ENCODE measurements around the gene ARF1.

Gene ARF1

GRCh38 chr1:228063251-228064191 is 19.0 kb upstream of the ARF1 start:
- ChIA-PET POLR2A (no interaction called here), CTCF (no interaction called here)

GRCh38 chr1:228064296-228064695 is 18.2 kb upstream of the ARF1 start:
- ChIA-PET CTCF (no interaction called here), POLR2A (no interaction called here)
- no peak for TF ChIP-seq CTCF (IDR thresholded peaks at IDR 0.05; ENCODE audit: insufficient read depth, low read length, missing control alignments)
- no peak overlapping the region for H3K4me3 ChIP-seq (ENCODE audit: low read depth, low read length)
- DNase-seq (ENCODE audit: low read depth, low spot score) = no peak

More at GRCh38 chr1:228063251-228064191, 19.0 kb upstream of the ARF1 start:
- TF ChIP-seq CTCF (IDR thresholded peaks at IDR 0.05; ENCODE audit: insufficient read depth, low read length, missing control alignments) = no peak
- DNase-seq (ENCODE audit: low read depth, low spot score) = no peak
- H3K4me3 ChIP-seq (ENCODE audit: low read depth, low read length) = no peak overlapping the region

- POLR2A ChIA-PET = no interaction called here
Observed at GRCh38 chr1:228064741-228065542, 17.6 kb upstream of the ARF1 start.

GRCh38 chr1:228065543-228066347 is 16.8 kb upstream of the ARF1 start:
- ChIA-PET POLR2A (no interaction called here), CTCF (no interaction called here)
- H3K4me3 ChIP-seq (ENCODE audit: low read depth, low read length) = no peak overlapping the region
- TF ChIP-seq CTCF (IDR thresholded peaks at IDR 0.05; ENCODE audit: insufficient read depth, low read length, missing control alignments) = no peak
- no peak for DNase-seq (ENCODE audit: low read depth, low spot score)

More at GRCh38 chr1:228064741-228065542, 17.6 kb upstream of the ARF1 start:
- no peak for TF ChIP-seq CTCF (IDR thresholded peaks at IDR 0.05; ENCODE audit: insufficient read depth, low read length, missing control alignments)
- CTCF ChIA-PET = no interaction called here
- no peak overlapping the region for H3K4me3 ChIP-seq (ENCODE audit: low read depth, low read length)
- DNase-seq (ENCODE audit: low read depth, low spot score) = no peak

DNA sequence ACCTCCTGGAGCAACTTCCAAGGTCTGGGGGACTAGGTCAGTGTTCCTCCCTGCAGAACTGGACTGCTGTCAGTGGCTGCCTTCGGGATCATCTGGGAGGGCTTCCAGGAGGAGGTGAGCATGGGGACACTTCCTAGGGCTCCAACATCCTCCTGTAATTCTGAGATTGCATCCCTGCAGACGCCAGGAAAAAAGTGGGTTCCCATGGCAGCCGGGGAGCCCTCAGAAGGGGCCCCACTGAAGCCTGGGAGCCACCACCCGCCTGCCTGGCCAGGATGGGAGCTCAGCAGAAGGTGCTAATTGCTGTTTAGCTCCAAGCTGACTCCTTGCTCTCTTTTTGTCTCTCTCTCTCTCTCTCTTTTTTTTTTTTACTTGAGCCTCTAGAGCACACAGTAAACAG is 16.1 kb upstream of the ARF1 start:
- ChIA-PET CTCF (no interaction called here), POLR2A (no interaction called here)

More for the DNA sequence above, 16.1 kb upstream of the ARF1 start:
- TF ChIP-seq CTCF (IDR thresholded peaks at IDR 0.05; ENCODE audit: insufficient read depth, low read length, missing control alignments) = no peak
- no peak for DNase-seq (ENCODE audit: low read depth, low spot score)
- no peak overlapping the region for H3K4me3 ChIP-seq (ENCODE audit: low read depth, low read length)
